SU-DHL-6 (cell line): ENCODE measurements around the gene NSD1.

ENCODE experiments used
- H2AFZ ChIP-seq: fragments of 200-600 bp; sonication (generic); 2 replicates; pipeline ENCODE4 v1.6.1; 2014; ENCODE audit warnings: low read depth, mild to moderate bottlenecking, moderate library complexity, mixed read lengths, antibody characterized with exemption, low read length; ENCODE audit not compliant: severe bottlenecking
- H3F3A ChIP-seq: fragments of 200-600 bp; shearing (Covaris generic); 2 replicates; pipeline ENCODE4 v1.6.0; 2016; ENCODE audit warnings: antibody characterized with exemption, mild to moderate bottlenecking; ENCODE audit not compliant: insufficient read depth
- H3K27ac ChIP-seq: fragments of 200-600 bp; sonication (generic); 2 replicates; pipeline ENCODE4 v1.5.1; 2016; ENCODE audit warnings: low read depth, mild to moderate bottlenecking, low read length, moderate library complexity, mixed read lengths
- H3K27me3 ChIP-seq: fragments of 200-600 bp; sonication (generic), shearing (Covaris generic); 2 replicates; pipeline ENCODE4 v1.6.0; 2014; ENCODE audit warnings: mild to moderate bottlenecking, low read length
- H3K36me3 ChIP-seq: fragments of 200-600 bp; sonication (generic); 2 replicates; pipeline ENCODE4 v1.6.1; 2014; ENCODE audit warnings: mild to moderate bottlenecking, low read length, mixed read lengths
- H3K4me2 ChIP-seq: fragments of 300-600, 200-600 bp; shearing (Covaris generic), sonication (generic); 2 replicates; pipeline ENCODE4 v1.6.0; 2014; ENCODE audit warnings: low read length, low read depth, mild to moderate bottlenecking; ENCODE audit not compliant: poor library complexity, severe bottlenecking
- H3K4me3 ChIP-seq: fragments of 200-600 bp; sonication (generic); 2 replicates; pipeline ENCODE4 v1.5.1; 2014; ENCODE audit warnings: antibody characterized with exemption, low read length, mild to moderate bottlenecking, mixed read lengths; ENCODE audit not compliant: insufficient read depth, poor library complexity, severe bottlenecking
- H3K79me2 ChIP-seq: fragments of 200-600 bp; sonication (generic); 2 replicates; pipeline ENCODE4 v1.6.1; 2014; ENCODE audit warnings: mild to moderate bottlenecking, low read length, moderate library complexity; ENCODE audit not compliant: insufficient read depth
- H3K9ac ChIP-seq: fragments of 200-600 bp; sonication (generic); 2 replicates; pipeline ENCODE4 v1.7.0; 2014; ENCODE audit warnings: mild to moderate bottlenecking, low read length
- H3K9me2 ChIP-seq: fragments of 200-600 bp; sonication (generic); replicated peaks from 2 replicates; pipeline ENCODE4 v1.6.1; 2014; ENCODE audit warnings: low read length; ENCODE audit not compliant: insufficient read depth
- H3K9me3 ChIP-seq: fragments of 200-600 bp; sonication (generic); 2 replicates; pipeline ENCODE4 v1.6.1; 2014; ENCODE audit warnings: low read length, mixed read lengths; ENCODE audit not compliant: insufficient read depth
- H4K20me1 ChIP-seq: fragments of 200-600 bp; sonication (generic); 2 replicates; pipeline ENCODE4 v1.6.1; 2014; ENCODE audit warnings: low read depth, mild to moderate bottlenecking, antibody characterized with exemption, low read length, moderate library complexity, mixed read lengths
- CTCF ChIP-seq: fragments of 200-600 bp; sonication (generic); IDR thresholded peaks from one replicate; pipeline ENCODE4 v1.5.1; 2017; ENCODE audit warnings: antibody characterized with exemption, mild to moderate bottlenecking, low read length, moderate library complexity; ENCODE audit not compliant: insufficient read depth, poor library complexity, severe bottlenecking
- EZH2phosphoT487 ChIP-seq: fragments of 200-600 bp; sonication (generic), shearing (Covaris generic); conservative IDR thresholded peaks from 2 replicates; pipeline ENCODE4 v1.6.1; 2018; ENCODE audit warnings: mild to moderate bottlenecking, antibody characterized with exemption, low read length, moderate library complexity, mixed read lengths

Gene NSD1

GRCh38 chr5:177316005-177316404, 182.4 kb downstream of the NSD1 start:
- no peak overlapping the region for H3K4me2 ChIP-seq
- H3K79me2 ChIP-seq, result no peaks in the 10 kb centered on the region
- peaks cover 9% of the 10 kb centered on the region; the same call in 1 of the 2 replicates for H3F3A ChIP-seq
- no peaks in the 10 kb centered on the region for H4K20me1 ChIP-seq
- no peaks in the 10 kb centered on the region for H3K9me2 ChIP-seq
- H3K9ac ChIP-seq, result no peak overlapping the region
- TF ChIP-seq EZH2phosphoT487 (no peak), CTCF (no peak)
- H3K36me3 ChIP-seq, result no peaks in the 10 kb centered on the region
- no peak overlapping the region for H3K27ac ChIP-seq
- H3K27me3 ChIP-seq, result no peaks in the 10 kb centered on the region
- H2AFZ ChIP-seq, result no peak overlapping the region
- peaks cover 7% of the 10 kb centered on the region; the same call in 1 of the 2 replicates for H3K9me3 ChIP-seq
- no peak overlapping the region for H3K4me3 ChIP-seq

- no peak overlapping the region for H3K4me3 ChIP-seq
- peaks cover 7% of the 10 kb centered on the region; the same call in 1 of the 2 replicates for H3K9me3 ChIP-seq
- no peaks in the 10 kb centered on the region for H3K79me2 ChIP-seq
- H3K27me3 ChIP-seq, result no peaks in the 10 kb centered on the region
- TF ChIP-seq EZH2phosphoT487 (no peak), CTCF (peak; percentile 89)
- H3K4me2 ChIP-seq, result no peak overlapping the region
- H3F3A ChIP-seq, result peaks cover 3% of the 10 kb centered on the region
- no peak overlapping the region for H3K9ac ChIP-seq
- H3K27ac ChIP-seq, result no peak overlapping the region
- no peaks in the 10 kb centered on the region for H3K9me2 ChIP-seq
- no peaks in the 10 kb centered on the region for H4K20me1 ChIP-seq
- H3K36me3 ChIP-seq, result no peaks in the 10 kb centered on the region
- no peak overlapping the region for H2AFZ ChIP-seq
These were observed 184.4 kb downstream of the NSD1 start for GRCh38 chr5:177317959-177318377.

GRCh38 chr5:177319913-177320588, 186.5 kb downstream of the NSD1 start:
- no peaks in the 10 kb centered on the region for H3K9me2 ChIP-seq
- H3F3A ChIP-seq, result peaks cover 3% of the 10 kb centered on the region; the same call in 1 of the 2 replicates
- no peak overlapping the region for H3K9ac ChIP-seq
- H3K9me3 ChIP-seq, result peaks cover 7% of the 10 kb centered on the region; the same call in 1 of the 2 replicates
- H3K27ac ChIP-seq, result no peak overlapping the region
- H3K27me3 ChIP-seq, result no peaks in the 10 kb centered on the region
- no peak overlapping the region for H2AFZ ChIP-seq
- no peak for TF ChIP-seq CTCF
- TF ChIP-seq EZH2phosphoT487, result no peak
- no peak overlapping the region for H3K4me3 ChIP-seq
- H3K36me3 ChIP-seq, result no peaks in the 10 kb centered on the region
- H3K4me2 ChIP-seq, result no peak overlapping the region
- no peaks in the 10 kb centered on the region for H4K20me1 ChIP-seq
- H3K79me2 ChIP-seq, result no peaks in the 10 kb centered on the region
